Ishikawa (cell line): ENCODE data around the gene ZFAND2B.
A peak's percentile ranks its signal among the peaks of the same experiment; 100 is the strongest.

Source experiments
- CEBPB ChIP-seq: IDR thresholded peaks from 2 replicates; pipeline ENCODE4 v1.6.1; 2012
- CREB1 ChIP-seq: IDR thresholded peaks from 2 replicates; pipeline ENCODE4 v1.6.1; 2012; ENCODE audit warnings: low read depth
- EGR1 ChIP-seq: IDR thresholded peaks from 2 replicates; pipeline ENCODE4 v1.6.1; 2012
- EP300 ChIP-seq: IDR thresholded peaks from 2 replicates; pipeline ENCODE4 v1.6.1; 2012; ENCODE audit warnings: borderline replicate concordance
- FOXM1 ChIP-seq: IDR thresholded peaks from 2 replicates; pipeline ENCODE4 v1.6.1; 2012; ENCODE audit warnings: low read depth, borderline replicate concordance
- NFIC ChIP-seq: IDR thresholded peaks from 2 replicates; pipeline ENCODE4 v1.6.1; 2012
- RAD21 ChIP-seq: IDR thresholded peaks from 2 replicates; pipeline ENCODE4 v1.6.1; 2012; ENCODE audit warnings: low read depth
- TAF1 ChIP-seq: IDR thresholded peaks from 2 replicates; pipeline ENCODE4 v1.6.1; 2012; ENCODE audit warnings: low read depth, mild to moderate bottlenecking
- TCF12 ChIP-seq: IDR thresholded peaks from 2 replicates; pipeline ENCODE4 v1.6.1; 2012; ENCODE audit warnings: low read depth
- TEAD4 ChIP-seq: IDR thresholded peaks from 2 replicates; pipeline ENCODE4 v1.6.1; 2012
- YY1 ChIP-seq: IDR thresholded peaks from 2 replicates; pipeline ENCODE4 v1.6.1; 2012; ENCODE audit warnings: low read depth
- ZBTB7A ChIP-seq: IDR thresholded peaks from 2 replicates; pipeline ENCODE4 v1.6.1; 2012; ENCODE audit warnings: low read depth
- TF ChIP-seq, protein P1 (sequence below): IDR thresholded peaks from 2 replicates; pipeline ENCODE4 v1.6.1; 2012
- TF ChIP-seq, protein P2 (sequence below): IDR thresholded peaks from 2 replicates; pipeline ENCODE4 v1.6.1; 2012; ENCODE audit warnings: low read depth, mild to moderate bottlenecking
- TF ChIP-seq, protein P3 (sequence below): IDR thresholded peaks from 2 replicates; pipeline ENCODE4 v1.6.1; 2012

The ZFAND2B gene

DNA sequence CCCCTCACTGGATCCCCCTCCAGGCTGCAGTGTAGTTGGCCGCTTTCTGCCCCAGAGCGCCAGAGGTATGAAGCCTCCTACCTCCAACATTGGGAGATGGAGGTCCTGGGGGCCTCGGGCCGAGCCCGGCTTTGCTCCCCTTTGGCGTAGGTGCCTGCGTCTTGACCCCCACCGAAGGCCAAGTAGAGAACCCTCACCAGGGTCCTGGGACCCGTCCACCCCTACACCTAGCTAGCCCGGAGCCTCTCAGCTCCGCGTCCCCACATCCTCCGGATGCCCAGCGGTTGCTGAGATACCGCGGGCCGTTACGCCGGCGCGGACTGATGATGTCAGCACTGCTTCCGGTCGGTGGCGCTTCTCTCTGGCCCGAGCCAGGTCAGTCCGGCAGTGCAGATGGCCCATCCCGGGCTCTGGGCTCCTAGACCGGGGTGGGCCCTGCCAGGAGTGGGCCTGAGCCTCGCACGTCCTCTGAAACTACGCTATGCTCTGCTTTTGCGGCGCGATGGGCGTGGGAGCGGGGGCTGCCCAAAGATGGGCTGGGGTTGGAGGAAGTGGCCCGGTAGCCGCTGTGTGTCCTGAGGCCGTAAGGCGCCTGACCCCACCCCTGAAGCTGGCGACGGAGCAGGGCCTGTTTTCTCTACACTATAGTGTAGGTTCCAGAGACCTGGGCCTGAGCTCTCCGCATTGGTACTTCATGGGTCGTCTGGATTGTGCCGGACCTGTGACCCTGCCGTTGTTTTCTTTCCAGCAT, 38.7 kb downstream of the ZFAND2B start, which contains the start of the genes GLB1L and STK16:
Gene GLB1L (minus strand): TSS at position 297 of the 751 bp plus-strand sequence. CDS start 1,871 bp downstream, outside the sequence.
Gene STK16 (plus strand): TSS at position 332 of the 751 bp plus-strand sequence. CDS start 521 bp downstream, outside the sequence.
- no peak for TF ChIP-seq EP300
- TF ChIP-seq CREB1 = peak; percentile 87
- peak; percentile 66 for TF ChIP-seq TAF1
- TF ChIP-seq YY1 = 0 out of 2 replicates have a peak, but pooled peaks have one; percentile 17
- TF ChIP-seq RAD21 = 0 out of 2 replicates have a peak, but pooled peaks have one; percentile 3
- TF ChIP-seq, protein P1, sequence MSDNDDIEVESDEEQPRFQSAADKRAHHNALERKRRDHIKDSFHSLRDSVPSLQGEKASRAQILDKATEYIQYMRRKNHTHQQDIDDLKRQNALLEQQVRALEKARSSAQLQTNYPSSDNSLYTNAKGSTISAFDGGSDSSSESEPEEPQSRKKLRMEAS = no peak

DNA sequence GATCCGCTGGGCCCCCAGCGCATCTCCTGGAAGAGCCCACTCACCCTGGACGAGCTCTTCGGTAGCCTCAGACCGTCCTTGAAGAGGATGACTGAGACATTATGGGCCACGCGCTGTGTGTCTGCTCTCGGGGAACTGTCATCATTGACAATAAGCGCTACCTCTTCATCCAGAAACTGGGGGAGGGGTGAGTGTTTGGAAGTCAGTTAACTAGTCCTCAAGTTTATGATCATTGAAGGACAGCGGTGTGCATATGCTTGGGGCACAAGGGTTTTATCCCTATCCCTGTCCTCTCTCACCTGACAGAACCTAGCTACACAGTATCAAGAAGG, 39.3 kb downstream of the ZFAND2B start:
- no peak for TF ChIP-seq FOXM1
- TF ChIP-seq, protein P1 = no peak
- no peak for TF ChIP-seq TEAD4
- TF ChIP-seq YY1 = no peak
- no peak for TF ChIP-seq ZBTB7A
- no peak for TF ChIP-seq CEBPB
- TF ChIP-seq TAF1 = no peak
- TF ChIP-seq, protein P2, sequence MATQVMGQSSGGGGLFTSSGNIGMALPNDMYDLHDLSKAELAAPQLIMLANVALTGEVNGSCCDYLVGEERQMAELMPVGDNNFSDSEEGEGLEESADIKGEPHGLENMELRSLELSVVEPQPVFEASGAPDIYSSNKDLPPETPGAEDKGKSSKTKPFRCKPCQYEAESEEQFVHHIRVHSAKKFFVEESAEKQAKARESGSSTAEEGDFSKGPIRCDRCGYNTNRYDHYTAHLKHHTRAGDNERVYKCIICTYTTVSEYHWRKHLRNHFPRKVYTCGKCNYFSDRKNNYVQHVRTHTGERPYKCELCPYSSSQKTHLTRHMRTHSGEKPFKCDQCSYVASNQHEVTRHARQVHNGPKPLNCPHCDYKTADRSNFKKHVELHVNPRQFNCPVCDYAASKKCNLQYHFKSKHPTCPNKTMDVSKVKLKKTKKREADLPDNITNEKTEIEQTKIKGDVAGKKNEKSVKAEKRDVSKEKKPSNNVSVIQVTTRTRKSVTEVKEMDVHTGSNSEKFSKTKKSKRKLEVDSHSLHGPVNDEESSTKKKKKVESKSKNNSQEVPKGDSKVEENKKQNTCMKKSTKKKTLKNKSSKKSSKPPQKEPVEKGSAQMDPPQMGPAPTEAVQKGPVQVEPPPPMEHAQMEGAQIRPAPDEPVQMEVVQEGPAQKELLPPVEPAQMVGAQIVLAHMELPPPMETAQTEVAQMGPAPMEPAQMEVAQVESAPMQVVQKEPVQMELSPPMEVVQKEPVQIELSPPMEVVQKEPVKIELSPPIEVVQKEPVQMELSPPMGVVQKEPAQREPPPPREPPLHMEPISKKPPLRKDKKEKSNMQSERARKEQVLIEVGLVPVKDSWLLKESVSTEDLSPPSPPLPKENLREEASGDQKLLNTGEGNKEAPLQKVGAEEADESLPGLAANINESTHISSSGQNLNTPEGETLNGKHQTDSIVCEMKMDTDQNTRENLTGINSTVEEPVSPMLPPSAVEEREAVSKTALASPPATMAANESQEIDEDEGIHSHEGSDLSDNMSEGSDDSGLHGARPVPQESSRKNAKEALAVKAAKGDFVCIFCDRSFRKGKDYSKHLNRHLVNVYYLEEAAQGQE = no peak
- no peak for TF ChIP-seq EP300
- TF ChIP-seq RAD21 = no peak
- TF ChIP-seq TCF12 = no peak
- TF ChIP-seq EGR1 = no peak
- TF ChIP-seq CREB1 = no peak
- no peak for TF ChIP-seq NFIC
- TF ChIP-seq, protein P3, sequence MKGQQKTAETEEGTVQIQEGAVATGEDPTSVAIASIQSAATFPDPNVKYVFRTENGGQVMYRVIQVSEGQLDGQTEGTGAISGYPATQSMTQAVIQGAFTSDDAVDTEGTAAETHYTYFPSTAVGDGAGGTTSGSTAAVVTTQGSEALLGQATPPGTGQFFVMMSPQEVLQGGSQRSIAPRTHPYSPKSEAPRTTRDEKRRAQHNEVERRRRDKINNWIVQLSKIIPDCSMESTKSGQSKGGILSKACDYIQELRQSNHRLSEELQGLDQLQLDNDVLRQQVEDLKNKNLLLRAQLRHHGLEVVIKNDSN = no peak

DNA sequence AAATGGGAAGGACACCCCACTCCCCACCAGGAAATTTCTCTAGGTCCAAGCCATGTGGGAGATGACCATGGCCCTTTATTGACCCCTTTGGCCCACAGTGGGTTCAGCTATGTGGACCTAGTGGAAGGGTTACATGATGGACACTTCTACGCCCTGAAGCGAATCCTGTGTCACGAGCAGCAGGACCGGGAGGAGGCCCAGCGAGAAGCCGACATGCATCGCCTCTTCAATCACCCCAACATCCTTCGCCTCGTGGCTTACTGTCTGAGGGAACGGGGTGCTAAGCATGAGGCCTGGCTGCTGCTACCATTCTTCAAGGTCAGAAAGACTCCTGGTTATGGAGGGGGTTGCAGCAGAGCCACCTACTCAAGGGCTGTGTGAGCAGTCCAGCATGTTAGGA, 40.0 kb downstream of the ZFAND2B start:
- TF ChIP-seq TAF1 (no peak), ZBTB7A (no peak), CEBPB (no peak), TCF12 (no peak), TEAD4 (no peak), EP300 (no peak), NFIC (no peak), RAD21 (no peak), YY1 (no peak), EGR1 (no peak), CREB1 (no peak), FOXM1 (no peak)
- TF ChIP-seq, protein P3 = no peak
- TF ChIP-seq, protein P2 = no peak
- TF ChIP-seq, protein P1 = no peak

DNA sequence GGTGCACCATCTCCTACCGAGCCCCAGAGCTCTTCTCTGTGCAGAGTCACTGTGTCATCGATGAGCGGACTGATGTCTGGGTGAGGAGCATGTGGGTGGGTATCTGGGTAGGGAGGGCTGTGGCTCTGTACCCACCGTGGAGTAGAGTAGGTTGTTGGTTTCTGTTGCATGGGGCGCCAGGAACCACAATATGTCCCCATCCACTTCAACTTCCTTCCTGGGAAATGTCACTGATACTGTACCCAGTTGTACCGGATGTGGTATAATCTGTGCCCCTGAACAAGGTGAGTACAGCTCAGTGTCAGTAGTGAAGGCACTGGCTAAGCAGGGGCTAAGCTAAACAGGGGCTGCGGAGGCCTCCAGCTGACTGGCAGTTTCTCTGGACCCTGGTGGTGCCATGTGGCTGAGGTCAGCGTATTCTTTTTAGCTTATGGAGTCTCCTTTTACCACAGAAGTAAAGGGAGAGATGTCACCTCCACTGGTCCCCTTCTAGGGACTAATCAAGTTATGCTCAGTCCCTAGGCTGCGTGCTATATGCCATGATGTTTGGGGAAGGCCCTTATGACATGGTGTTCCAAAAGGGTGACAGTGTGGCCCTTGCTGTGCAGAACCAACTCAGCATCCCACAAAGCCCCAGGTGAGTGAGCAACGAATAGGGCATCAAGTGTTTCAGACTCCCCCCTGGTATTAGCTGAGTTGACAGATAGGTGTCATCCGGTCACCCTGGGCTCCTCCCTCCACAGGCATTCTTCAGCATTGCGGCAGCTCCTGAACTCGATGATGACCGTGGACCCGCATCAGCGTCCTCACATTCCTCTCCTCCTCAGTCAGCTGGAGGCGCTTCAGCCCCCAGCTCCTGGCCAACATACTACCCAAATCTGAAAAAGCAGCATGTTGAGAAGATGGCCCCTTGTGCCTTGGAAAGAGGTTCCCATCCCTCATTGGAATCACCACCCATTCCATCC, 41.4 kb downstream of the ZFAND2B start:
- TF ChIP-seq, protein P2 = no peak
- TF ChIP-seq TEAD4 (no peak), RAD21 (no peak), YY1 (no peak), EP300 (no peak), ZBTB7A (no peak), EGR1 (no peak), TCF12 (no peak), FOXM1 (no peak)
- TF ChIP-seq, protein P3 = no peak
